DOHH2 (cell line): ENCODE data around the gene GFRA1.

ENCODE experiments used
- CTCF ChIP-seq: fragments of 200-600 bp; sonication (generic); IDR thresholded peaks from one replicate; pipeline ENCODE4 v1.5.1; 2014; ENCODE audit warnings: antibody characterized with exemption, mild to moderate bottlenecking, low read depth, low read length; ENCODE audit not compliant: poor library complexity, severe bottlenecking
- EZH2phosphoT487 ChIP-seq: fragments of 200-600 bp; sonication (generic); IDR thresholded peaks from 2 replicates; pipeline ENCODE4 v1.6.1; 2017; ENCODE audit warnings: borderline replicate concordance, mild to moderate bottlenecking, antibody characterized with exemption, low read length, moderate library complexity, mixed read lengths

DNA sequence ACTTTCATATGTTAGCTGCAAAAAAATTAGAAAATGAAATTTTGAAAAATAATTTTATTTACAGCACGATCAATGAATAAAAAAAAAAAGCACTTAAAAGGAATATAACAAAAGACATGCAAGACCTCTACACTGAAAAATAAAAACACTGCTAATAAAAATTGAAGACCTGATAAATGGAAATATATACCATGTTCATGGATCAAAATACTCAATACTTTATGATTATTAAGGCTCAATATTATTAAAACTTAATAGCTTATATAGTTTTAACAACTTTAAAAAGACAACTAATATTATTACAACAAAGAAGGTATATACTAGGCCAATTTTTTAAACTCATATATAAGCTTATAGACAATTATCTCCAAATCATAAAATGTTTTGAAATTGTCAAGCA lies 143.0 kb downstream of the GFRA1 start:
- TF ChIP-seq CTCF (no peak), EZH2phosphoT487 (no peak)
